Liver (tissue), 9 donors: ENCODE data around the gene NEK10. TPM values are rescaled to one million over a fixed set of nuclear protein-coding genes. Genes with fewer than 3 reads are reported as not detected.

ENCODE experiments used
- DNase-seq: peaks from one replicate; pipeline ENCODE4 v3.0.0-alpha.2; 2017; ENCODE audit warnings: low spot score
- H3K27ac ChIP-seq, 2 donors: one replicate each; pipeline ENCODE4 v1.7.0; 2013; ENCODE audit warnings: inconsistent platforms in 2 of 2, low read length in 2 of 2, control low read depth in 1 of 2, low read depth in 1 of 2, mild to moderate bottlenecking in 1 of 2
- H3K27me3 ChIP-seq, 4 donors: one replicate each; pipeline versions ENCODE4 v1.6.1 to v1.7.0; 2013; ENCODE audit warnings: low read length in 3 of 4, inconsistent platforms in 1 of 4, mild to moderate bottlenecking in 1 of 4, moderate library complexity in 1 of 4; ENCODE audit not compliant: control insufficient read depth in 4 of 4, insufficient read depth in 4 of 4
- H3K36me3 ChIP-seq, 4 donors: one replicate each; pipeline versions ENCODE4 v1.6.1 to v1.7.0; 2013; ENCODE audit warnings: low read length in 3 of 4, mild to moderate bottlenecking in 3 of 4, low read depth in 1 of 4, moderate library complexity in 1 of 4; ENCODE audit not compliant: control insufficient read depth in 4 of 4, insufficient read depth in 3 of 4
- H3K4me1 ChIP-seq, 4 donors: one replicate each; pipeline versions ENCODE4 v1.6.1 to v1.7.0; 2013; ENCODE audit warnings: low read length in 3 of 4, mild to moderate bottlenecking in 3 of 4, moderate library complexity in 1 of 4; ENCODE audit not compliant: control insufficient read depth in 4 of 4, insufficient read depth in 4 of 4
- H3K4me3 ChIP-seq, 3 donors: one replicate each; pipeline versions ENCODE4 v1.6.1 to v1.7.0; 2013; ENCODE audit warnings: low read length in 3 of 3, control low read depth in 1 of 3, low read depth in 1 of 3, mild to moderate bottlenecking in 1 of 3
- H3K9ac ChIP-seq, 2 donors: one replicate each; pipeline ENCODE4 v1.7.0; 2013; ENCODE audit warnings: low read length in 2 of 2, mild to moderate bottlenecking in 2 of 2, moderate library complexity in 2 of 2, control low read depth in 1 of 2, low read depth in 1 of 2
- H3K9me3 ChIP-seq, 4 donors: one replicate each; pipeline versions ENCODE4 v1.6.1 to v1.7.0; 2013; ENCODE audit warnings: low read length in 3 of 4; ENCODE audit not compliant: control insufficient read depth in 4 of 4
- ATF3 ChIP-seq: IDR thresholded peaks from 2 replicates; pipeline ENCODE4 v1.6.1; 2016; ENCODE audit warnings: antibody characterized with exemption
- CTCF ChIP-seq: fragments of 150-350 bp; IDR thresholded peaks from 2 replicates; pipeline ENCODE4 v1.5.1; 2017; ENCODE audit warnings: improper control_type of control experiment, low read depth, low read length; ENCODE audit not compliant: missing input control
- EGR1 ChIP-seq, 2 donors: IDR thresholded peaks; 2 replicates each; pipeline ENCODE4 v1.6.1; 2016 to 2018; ENCODE audit warnings: antibody characterized with exemption in 2 of 2, low read depth in 2 of 2
- FOXA1 ChIP-seq: IDR thresholded peaks from 2 replicates; pipeline ENCODE4 v1.6.1; 2016; ENCODE audit warnings: antibody characterized with exemption
- FOXA2 ChIP-seq: IDR thresholded peaks from 2 replicates; pipeline ENCODE4 v1.6.1; 2016; ENCODE audit warnings: antibody characterized with exemption
- GABPA ChIP-seq, 2 donors: IDR thresholded peaks in 1 of 2; conservative IDR thresholded peaks in 1 of 2; 2 replicates each; pipeline ENCODE4 v1.6.1; 2016; ENCODE audit warnings: antibody characterized with exemption in 2 of 2, mild to moderate bottlenecking in 1 of 2, moderate library complexity in 1 of 2
- HNF4A ChIP-seq, 2 donors: conservative IDR thresholded peaks; 2 replicates each; pipeline ENCODE4 v1.6.1; 2016; ENCODE audit warnings: antibody characterized with exemption in 2 of 2, mild to moderate bottlenecking in 2 of 2
- HNF4G ChIP-seq: IDR thresholded peaks from 2 replicates; pipeline ENCODE4 v1.6.1; 2016; ENCODE audit warnings: antibody characterized with exemption
- JUND ChIP-seq, 2 donors: IDR thresholded peaks; 2 replicates each; pipeline ENCODE4 v1.6.1; 2016; ENCODE audit warnings: antibody characterized with exemption in 2 of 2
- NR2F2 ChIP-seq: IDR thresholded peaks from 2 replicates; pipeline ENCODE4 v1.6.1; 2016; ENCODE audit warnings: antibody characterized with exemption
- RAD21 ChIP-seq, 2 donors: IDR thresholded peaks; 2 replicates each; pipeline ENCODE4 v1.6.1; 2016; ENCODE audit warnings: antibody characterized with exemption in 2 of 2, mild to moderate bottlenecking in 2 of 2
- RXRA ChIP-seq, 2 donors: IDR thresholded peaks; 2 replicates each; pipeline ENCODE4 v1.6.1; 2017 to 2018; ENCODE audit warnings: antibody characterized with exemption in 2 of 2, mild to moderate bottlenecking in 1 of 2
- SP1 ChIP-seq: IDR thresholded peaks from 2 replicates; pipeline ENCODE4 v1.6.1; 2018; ENCODE audit warnings: antibody characterized with exemption, mild to moderate bottlenecking
- TAF1 ChIP-seq: conservative IDR thresholded peaks from 2 replicates; pipeline ENCODE4 v1.6.1; 2016; ENCODE audit warnings: antibody characterized with exemption, mild to moderate bottlenecking
- YY1 ChIP-seq: IDR thresholded peaks from 2 replicates; pipeline ENCODE4 v1.6.1; 2016; ENCODE audit warnings: antibody characterized with exemption, mild to moderate bottlenecking
- ZBTB33 ChIP-seq: IDR thresholded peaks from 2 replicates; pipeline ENCODE4 v1.6.1; 2016; ENCODE audit warnings: antibody characterized with exemption
- WGBS: extraction: QIAGEN DNeasy Blood & Tissue Kit; methylation state at CpG from one replicate; pipeline ENCODE4 v1.1.7; 2013; 5-methylcytosine and 5-hydroxymethylcytosine counted together
- polyA plus RNA-seq, 2 donors: library from polyadenylated mRNA; stranded (reverse) in 1 of 2; unstranded in 1 of 2; fragments of 200-250 nt in 1 of 2; fragments of >200 nt in 1 of 2; fragmentation: Nextera tagmentation in 1 of 2; extraction: Ambion mirVana in 1 of 2; gene quantifications; one replicate each; pipeline versions ENCODE4 v1.2.1 to v1.2.3, GENCODE V29; 2013 to 2015
- total RNA-seq, 2 donors: library from RNA; depleted of rRNA; stranded (reverse); fragments of >200 nt; gene quantifications; one replicate each; pipeline ENCODE4 v1.2.3, GENCODE V29; 2014
- TF ChIP-seq, protein P1 (sequence below): IDR thresholded peaks from 2 replicates; pipeline ENCODE4 v1.6.1; 2016; ENCODE audit warnings: antibody characterized with exemption
- TF ChIP-seq, protein P2 (sequence below): IDR thresholded peaks from 2 replicates; pipeline ENCODE4 v1.6.1; 2016; ENCODE audit warnings: antibody characterized with exemption, mild to moderate bottlenecking
- donor health status: healthy.
- donor health status: healthy.
- donor health status: healthy.
- donor health status: healthy.
- donor health status: healthy.

NEK10 gene
- total and polyA plus RNA-seq, 4 donors: 0.23 to 2.1 (median 0.70) TPM; not detected in 1

- Histone ChIP-seq H3K9ac (no peak overlapping the region), H3K36me3 (no peaks in the 10 kb centered on the region), H3K9me3 (no peaks in the 10 kb centered on the region), H3K27me3 (no peaks in the 10 kb centered on the region), H3K4me3 (no peak overlapping the region), H3K4me1 (no peaks in the 10 kb centered on the region), H3K27ac (no peak overlapping the region)
- 64% methylated on average over 2 of the region's 2 CpGs for WGBS
- no peak for DNase-seq
- TF ChIP-seq HNF4A (conservative IDR thresholded peaks at IDR 0.05) (no peak), FOXA2 (no peak), HNF4G (no peak), RAD21 (IDR thresholded peaks at IDR 0.05) (no peak), ZBTB33 (no peak), ATF3 (no peak), EGR1 (IDR thresholded peaks at IDR 0.05; ENCODE audit: low read depth in 2 of 2) (no peak)
- TF ChIP-seq, protein P1, sequence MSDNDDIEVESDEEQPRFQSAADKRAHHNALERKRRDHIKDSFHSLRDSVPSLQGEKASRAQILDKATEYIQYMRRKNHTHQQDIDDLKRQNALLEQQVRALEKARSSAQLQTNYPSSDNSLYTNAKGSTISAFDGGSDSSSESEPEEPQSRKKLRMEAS: no peak
Observed at GRCh38 chr3:27184261-27184660, 184.9 kb downstream of the NEK10 start.

DNA sequence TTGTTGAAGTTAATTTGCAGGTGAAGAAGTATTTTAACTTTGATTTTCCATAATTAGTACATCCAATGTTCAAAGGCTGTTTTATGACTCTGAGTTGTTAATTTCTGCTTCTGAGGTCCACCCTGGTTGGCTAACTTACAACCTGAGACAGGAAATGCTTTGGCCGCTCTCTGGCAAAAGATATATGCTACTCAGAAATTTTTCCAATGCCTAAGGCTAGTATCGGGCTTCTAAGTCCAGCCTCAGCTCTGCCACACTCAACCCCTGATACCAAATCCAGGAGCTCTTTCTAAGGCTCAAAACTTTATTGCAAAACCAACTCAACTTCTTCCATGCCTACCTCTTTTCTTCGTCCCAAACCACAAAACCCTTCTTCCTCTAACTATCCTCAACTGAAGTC lies 192.9 kb downstream of the NEK10 start:
- no peaks in the 10 kb centered on the region for H3K27me3 ChIP-seq
- TF ChIP-seq FOXA1 (no peak), RAD21 (IDR thresholded peaks at IDR 0.05) (no peak), ATF3 (no peak), YY1 (no peak), NR2F2 (no peak), TAF1 (no peak), ZBTB33 (no peak), RXRA (IDR thresholded peaks at IDR 0.05) (no peak), CTCF (no peak), HNF4A (conservative IDR thresholded peaks at IDR 0.05) (no peak), EGR1 (IDR thresholded peaks at IDR 0.05; ENCODE audit: low read depth in 2 of 2) (no peak), JUND (IDR thresholded peaks at IDR 0.05) (no peak), GABPA (IDR thresholded peaks at IDR 0.05 in 1 of 2, conservative IDR thresholded peaks at IDR 0.05 in 1 of 2) (no peak), FOXA2 (no peak), SP1 (no peak)
- TF ChIP-seq, protein P2, sequence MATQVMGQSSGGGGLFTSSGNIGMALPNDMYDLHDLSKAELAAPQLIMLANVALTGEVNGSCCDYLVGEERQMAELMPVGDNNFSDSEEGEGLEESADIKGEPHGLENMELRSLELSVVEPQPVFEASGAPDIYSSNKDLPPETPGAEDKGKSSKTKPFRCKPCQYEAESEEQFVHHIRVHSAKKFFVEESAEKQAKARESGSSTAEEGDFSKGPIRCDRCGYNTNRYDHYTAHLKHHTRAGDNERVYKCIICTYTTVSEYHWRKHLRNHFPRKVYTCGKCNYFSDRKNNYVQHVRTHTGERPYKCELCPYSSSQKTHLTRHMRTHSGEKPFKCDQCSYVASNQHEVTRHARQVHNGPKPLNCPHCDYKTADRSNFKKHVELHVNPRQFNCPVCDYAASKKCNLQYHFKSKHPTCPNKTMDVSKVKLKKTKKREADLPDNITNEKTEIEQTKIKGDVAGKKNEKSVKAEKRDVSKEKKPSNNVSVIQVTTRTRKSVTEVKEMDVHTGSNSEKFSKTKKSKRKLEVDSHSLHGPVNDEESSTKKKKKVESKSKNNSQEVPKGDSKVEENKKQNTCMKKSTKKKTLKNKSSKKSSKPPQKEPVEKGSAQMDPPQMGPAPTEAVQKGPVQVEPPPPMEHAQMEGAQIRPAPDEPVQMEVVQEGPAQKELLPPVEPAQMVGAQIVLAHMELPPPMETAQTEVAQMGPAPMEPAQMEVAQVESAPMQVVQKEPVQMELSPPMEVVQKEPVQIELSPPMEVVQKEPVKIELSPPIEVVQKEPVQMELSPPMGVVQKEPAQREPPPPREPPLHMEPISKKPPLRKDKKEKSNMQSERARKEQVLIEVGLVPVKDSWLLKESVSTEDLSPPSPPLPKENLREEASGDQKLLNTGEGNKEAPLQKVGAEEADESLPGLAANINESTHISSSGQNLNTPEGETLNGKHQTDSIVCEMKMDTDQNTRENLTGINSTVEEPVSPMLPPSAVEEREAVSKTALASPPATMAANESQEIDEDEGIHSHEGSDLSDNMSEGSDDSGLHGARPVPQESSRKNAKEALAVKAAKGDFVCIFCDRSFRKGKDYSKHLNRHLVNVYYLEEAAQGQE: no peak
- TF ChIP-seq, protein P1: no peak
- 85% methylated on average over 3 of the region's 3 CpGs for WGBS

More for the DNA sequence above, 192.9 kb downstream of the NEK10 start:
- H3K9ac ChIP-seq: no peak overlapping the region
- no peaks in the 10 kb centered on the region for H3K4me1 ChIP-seq
- no peaks in the 10 kb centered on the region for H3K36me3 ChIP-seq
- no peak overlapping the region for H3K27ac ChIP-seq
- no peaks in the 10 kb centered on the region for H3K9me3 ChIP-seq
- DNase-seq: no peak
- H3K4me3 ChIP-seq: no peak overlapping the region
